Measurements from ENCODE around the gene PTPRC. TPM values are rescaled to one million over a fixed set of nuclear protein-coding genes. Genes with fewer than 3 reads are reported as not detected.

Gene PTPRC
- total RNA-seq, 4 donors from 2014 or later, result 7.0 to 40.3 (median 10.0) TPM

GRCh38 chr1:198662821-198663220, 24.0 kb downstream of the PTPRC start:
- 73% methylated on average over 5 of the region's 5 CpGs for WGBS
- intact Hi-C loops (cut with DNase I), result no loop called here
- no peak for TF ChIP-seq POLR2A (IDR thresholded peaks at IDR 0.05; ENCODE audit: low read depth)
- no peak for TF ChIP-seq POLR2AphosphoS5 (IDR thresholded peaks at IDR 0.05)
- no peak for TF ChIP-seq CTCF (IDR thresholded peaks at IDR 0.05)
- TF ChIP-seq EP300 (IDR thresholded peaks at IDR 0.05), result no peak

GRCh38 chr1:198664068-198664788, 25.4 kb downstream of the PTPRC start:
- H3K27me3 ChIP-seq, result no peaks in the 10 kb centered on the region
- no peak overlapping the region for H3K27ac ChIP-seq (replicated peaks in 1 of 4)
- whole genome bisulfite sequencing, result 69% methylated on average over 7 of the region's 7 CpGs
- intact Hi-C loops (cut with DNase I), result no loop called here
- H3K36me3 ChIP-seq, result no peaks in the 10 kb centered on the region
- no peak overlapping the region for H3K4me3 ChIP-seq
- no peaks in the 10 kb centered on the region for H3K4me1 ChIP-seq
- no peak for DNase-seq (ENCODE audit: extremely low spot score)
- H3K9me3 ChIP-seq, result no peaks in the 10 kb centered on the region
- TF ChIP-seq CTCF (IDR thresholded peaks at IDR 0.05) (no peak), POLR2A (IDR thresholded peaks at IDR 0.05; ENCODE audit: low read depth) (no peak), EP300 (IDR thresholded peaks at IDR 0.05) (no peak), POLR2AphosphoS5 (IDR thresholded peaks at IDR 0.05) (no peak)

More at GRCh38 chr1:198662821-198663220, 24.0 kb downstream of the PTPRC start:
- Histone ChIP-seq H3K9me3 (no peaks in the 10 kb centered on the region), H3K27ac (replicated peaks in 1 of 4) (no peak overlapping the region), H3K4me3 (no peak overlapping the region), H3K27me3 (no peaks in the 10 kb centered on the region), H3K36me3 (no peaks in the 10 kb centered on the region), H3K4me1 (no peaks in the 10 kb centered on the region)
- no peak for DNase-seq (ENCODE audit: extremely low spot score)

- DNase-seq (ENCODE audit: extremely low spot score), result no peak
- no peak overlapping the region for H3K4me3 ChIP-seq
- no peaks in the 10 kb centered on the region for H3K9me3 ChIP-seq
- TF ChIP-seq CTCF (IDR thresholded peaks at IDR 0.05) (no peak), EP300 (IDR thresholded peaks at IDR 0.05) (no peak), POLR2AphosphoS5 (IDR thresholded peaks at IDR 0.05) (no peak), POLR2A (IDR thresholded peaks at IDR 0.05; ENCODE audit: low read depth) (no peak)
- no peaks in the 10 kb centered on the region for H3K27me3 ChIP-seq
- H3K27ac ChIP-seq (replicated peaks in 1 of 4), result no peak overlapping the region
- intact Hi-C loops (cut with DNase I), result no loop called here
- no peaks in the 10 kb centered on the region for H3K4me1 ChIP-seq
- H3K36me3 ChIP-seq, result no peaks in the 10 kb centered on the region
Observed at GRCh38 chr1:198667186-198667585, 28.3 kb downstream of the PTPRC start.

GRCh38 chr1:198667807-198668206, 29.0 kb downstream of the PTPRC start:
- intact Hi-C loops (cut with DNase I), result no loop called here
- H3K27me3 ChIP-seq, result no peaks in the 10 kb centered on the region

GRCh38 chr1:198669023-198669698, 30.3 kb downstream of the PTPRC start:
- H3K9me3 ChIP-seq, result no peaks in the 10 kb centered on the region
- DNase-seq (ENCODE audit: extremely low spot score), result no peak
- H3K36me3 ChIP-seq, result no peaks in the 10 kb centered on the region
- no peak overlapping the region for H3K27ac ChIP-seq (replicated peaks in 1 of 4)
- H3K4me3 ChIP-seq, result no peak overlapping the region
- WGBS, result 75% methylated on average over 5 of the region's 5 CpGs
- H3K27me3 ChIP-seq, result no peaks in the 10 kb centered on the region
- TF ChIP-seq POLR2A (IDR thresholded peaks at IDR 0.05; ENCODE audit: low read depth) (no peak), EP300 (IDR thresholded peaks at IDR 0.05) (no peak), CTCF (IDR thresholded peaks at IDR 0.05) (no peak), POLR2AphosphoS5 (IDR thresholded peaks at IDR 0.05) (no peak)
- H3K4me1 ChIP-seq, result no peaks in the 10 kb centered on the region
- intact Hi-C loops (cut with DNase I), result no loop called here

More at GRCh38 chr1:198667807-198668206, 29.0 kb downstream of the PTPRC start:
- Histone ChIP-seq H3K9me3 (no peaks in the 10 kb centered on the region), H3K27ac (replicated peaks in 1 of 4) (no peak overlapping the region), H3K4me3 (no peak overlapping the region), H3K4me1 (no peaks in the 10 kb centered on the region), H3K36me3 (no peaks in the 10 kb centered on the region)
- no peak for DNase-seq (ENCODE audit: extremely low spot score)
- no peak for TF ChIP-seq POLR2AphosphoS5 (IDR thresholded peaks at IDR 0.05)

Data from esophagus muscularis mucosa (tissue), 4 donors.